Esophagus squamous epithelium (tissue), 5 donors: ENCODE results near the gene KRT7. TPM values are rescaled to one million over a fixed set of nuclear protein-coding genes. Genes with fewer than 3 reads are reported as not detected.

Experiments
- DNase-seq: peaks from one replicate; lab custom pipeline; 2025; lab: John Stamatoyannopoulos, UW
- H3K27ac ChIP-seq, 4 donors: fragments of 200-600 bp; sonication (generic); one replicate each; pipeline ENCODE4 v1.5.1; 2016 to 2019; ENCODE audit warnings: mild to moderate bottlenecking in 1 of 4
- H3K27me3 ChIP-seq, 4 donors: fragments of 200-600 bp; sonication (generic); 1 replicate in 3 of 4; 2 replicates in 1 of 4; pipeline versions ENCODE4 v1.5.1 to v1.6.0; 2017 to 2021; ENCODE audit warnings: antibody characterized with exemption in 1 of 4
- H3K36me3 ChIP-seq, 3 donors: fragments of 200-600 bp; sonication (generic); one replicate each; pipeline ENCODE4 v1.5.1; 2016 to 2019
- H3K4me1 ChIP-seq, 3 donors: fragments of 200-600 bp; sonication (generic); one replicate each; pipeline ENCODE4 v1.5.1; 2017 to 2019
- H3K4me3 ChIP-seq, 4 donors: fragments of 200-600 bp; sonication (generic); 1 replicate in 3 of 4; 2 replicates in 1 of 4; pipeline ENCODE4 v1.5.1; 2016 to 2019; ENCODE audit warnings: mild to moderate bottlenecking in 2 of 4, moderate library complexity in 1 of 4
- H3K9me3 ChIP-seq, 3 donors: fragments of 200-600 bp; sonication (generic); one replicate each; pipeline ENCODE4 v1.5.1; 2016 to 2019
- CTCF ChIP-seq, 6 experiments: fragments of 450-650 bp in 4 of 6; fragments of 200-600 bp in 2 of 6; sonication (generic) in 2 of 6; IDR thresholded peaks; one replicate each; pipeline ENCODE4 v1.5.1; 2016 to 2019; ENCODE audit warnings: antibody characterized with exemption in 6 of 6, mild to moderate bottlenecking in 4 of 6, moderate library complexity in 4 of 6
- POLR2A ChIP-seq, 4 donors: fragments of 450-650 bp; IDR thresholded peaks; one replicate each; pipeline ENCODE4 v1.6.1; 2017; ENCODE audit warnings: antibody characterized with exemption in 4 of 4, mild to moderate bottlenecking in 4 of 4, moderate library complexity in 3 of 4
- WGBS, 2 donors: methylation state at CpG; one replicate each; pipeline ENCODE4 v1.1.5; 2018; 5-methylcytosine and 5-hydroxymethylcytosine counted together
- intact Hi-C: fragments of 100-400 bp; cut with DNase I; formaldehyde crosslinking; loops from one replicate; pipeline ENCODE4 v1.15.0; 2022
- total RNA-seq, 4 donors: library from RNA; depleted of rRNA; stranded (reverse); fragments of >200 nt; gene quantifications; one replicate each; pipeline ENCODE4 v1.1.0, GENCODE V29; 2016
- donor health status: DM: yes; HTN: yes; CAD: no.

The KRT7 gene
- total RNA-seq, 4 donors from 2014 or later: 18.7 to 118 (median 64.4) TPM

- H3K27ac ChIP-seq: no peak overlapping the region
- intact Hi-C loops: no loop called here
- no peaks in the 10 kb centered on the region for H3K36me3 ChIP-seq
- TF ChIP-seq POLR2A (IDR thresholded peaks at IDR 0.05) (no peak), CTCF (IDR thresholded peaks at IDR 0.05) (no peak)
- H3K9me3 ChIP-seq: no peaks in the 10 kb centered on the region
- H3K27me3 ChIP-seq: peaks cover 0 to 40% (median 0%) of the 10 kb centered on the region in 4 donors
- H3K4me3 ChIP-seq: no peak overlapping the region
- H3K4me1 ChIP-seq: peaks cover 18 to 36% (median 29%) of the 10 kb centered on the region in 3 donors
- no peak for DNase-seq
- WGBS, 2 donors: 34 to 42% methylated on average over 3 of the region's 3 CpGs
Observed at GRCh38 chr12:52228366-52228765, 4.7 kb upstream of the KRT7 start.

- Histone ChIP-seq H3K4me1 (peaks cover 21 to 41% (median 30%) of the 10 kb centered on the region in 3 donors), H3K4me3 (no peak overlapping the region), H3K27me3 (peaks cover 0 to 45% (median 0%) of the 10 kb centered on the region in 4 donors), H3K9me3 (no peaks in the 10 kb centered on the region), H3K36me3 (no peaks in the 10 kb centered on the region), H3K27ac (no peak overlapping the region)
- 74 to 86% methylated on average over 5 to 6 of the region's 6 CpGs for WGBS, 2 donors
- intact Hi-C loops: no loop called here
- no peak for DNase-seq
- TF ChIP-seq POLR2A (IDR thresholded peaks at IDR 0.05) (no peak), CTCF (IDR thresholded peaks at IDR 0.05) (no peak)
Observed at GRCh38 chr12:52228931-52229330, 4.1 kb upstream of the KRT7 start.

GRCh38 chr12:52229836-52230343 lies 3.2 kb upstream of the KRT7 start:
- 77 to 80% methylated on average over 2 of the region's 2 CpGs for WGBS, 2 donors
- Histone ChIP-seq H3K27me3 (peaks cover 0 to 50% (median 0%) of the 10 kb centered on the region in 4 donors), H3K4me1 (peaks cover 21 to 50% (median 30%) of the 10 kb centered on the region in 3 donors), H3K9me3 (no peaks in the 10 kb centered on the region), H3K27ac (no peak overlapping the region), H3K36me3 (no peaks in the 10 kb centered on the region), H3K4me3 (no peak overlapping the region)
- intact Hi-C loops: no loop called here
- TF ChIP-seq CTCF (IDR thresholded peaks at IDR 0.05) (no peak), POLR2A (IDR thresholded peaks at IDR 0.05) (no peak)
- DNase-seq: no peak

- Histone ChIP-seq H3K4me3 (no peak overlapping the region), H3K36me3 (no peaks in the 10 kb centered on the region), H3K27ac (peak overlapping the region in 3 of 4 donors; percentile 17 to 75 (median 65)), H3K9me3 (no peaks in the 10 kb centered on the region), H3K4me1 (peaks cover 21 to 57% (median 30%) of the 10 kb centered on the region in 3 donors), H3K27me3 (peaks cover 0 to 53% (median 0%) of the 10 kb centered on the region in 4 donors)
- intact Hi-C loops: no loop called here
- WGBS, 2 donors: 36 to 39% methylated on average over 7 of the region's 8 CpGs
- no peak for DNase-seq
- TF ChIP-seq CTCF (IDR thresholded peaks at IDR 0.05) (no peak), POLR2A (IDR thresholded peaks at IDR 0.05) (no peak)
Observed at GRCh38 chr12:52230364-52231281, 2.4 kb upstream of the KRT7 start.
